OCI-LY7 (cell line): ENCODE results near the gene SERPINA6. TPM values are rescaled to one million over a fixed set of nuclear protein-coding genes. Genes with fewer than 3 reads are reported as not detected.

Experiments used
- BruUV-seq: library from RNA; stranded (reverse); fragments of 400-500 nt; replicated peaks from 2 replicates; lab custom pipeline; 2021; lab: Mats Ljungman, UMichigan
- CTCF ChIA-PET: fragments of 300-600 bp; sonication (Branson Sonifier 250); formaldehyde crosslinking; loops from one replicate; lab custom pipeline; 2022; ENCODE audit warnings: antibody characterized with exemption; ENCODE audit not compliant: unreplicated experiment; lab: Charles Lee
- POLR2A ChIA-PET: fragments of 300-600 bp; sonication (Branson Sonifier 250); formaldehyde crosslinking; loops from one replicate; lab custom pipeline; 2022; ENCODE audit warnings: antibody characterized with exemption; lab: Charles Lee
- DNase-seq: peaks from one replicate; pipeline ENCODE4 v3.0.0-alpha.2; 2015; ENCODE audit warnings: low spot score
- H2AFZ ChIP-seq: fragments of 200-600 bp; sonication (generic), shearing (Covaris generic); 2 replicates; pipeline ENCODE4 v1.6.1; 2014; ENCODE audit warnings: mild to moderate bottlenecking, antibody characterized with exemption, low read length, moderate library complexity
- H3K27ac ChIP-seq: fragments of 200-600 bp; sonication (generic); 2 replicates; pipeline ENCODE4 v1.5.1; 2014; ENCODE audit warnings: mixed run types, low read depth, mild to moderate bottlenecking, moderate library complexity, low read length, inconsistent platforms; ENCODE audit not compliant: poor library complexity, severe bottlenecking
- H3K36me3 ChIP-seq: fragments of 200-600 bp; sonication (generic); 2 replicates; pipeline ENCODE4 v1.6.1; 2014; ENCODE audit warnings: mild to moderate bottlenecking, antibody characterized with exemption, low read length, moderate library complexity, mixed read lengths; ENCODE audit not compliant: insufficient read depth
- H3K4me1 ChIP-seq: fragments of 200-600 bp; sonication (generic); 2 replicates; pipeline ENCODE4 v1.5.1; 2014; ENCODE audit warnings: mild to moderate bottlenecking, low read length; ENCODE audit not compliant: insufficient read depth, poor library complexity, severe bottlenecking
- H3K4me2 ChIP-seq: fragments of 200-600 bp; sonication (generic); 2 replicates; pipeline ENCODE4 v1.6.1; 2014; ENCODE audit warnings: mild to moderate bottlenecking, low read length
- H3K4me3 ChIP-seq: fragments of 200-600 bp; sonication (generic); 2 replicates; pipeline ENCODE4 v1.5.1; 2014; ENCODE audit warnings: mild to moderate bottlenecking, low read depth, low read length; ENCODE audit not compliant: poor library complexity, severe bottlenecking
- H3K79me2 ChIP-seq: fragments of 200-600 bp; sonication (generic); 2 replicates; pipeline ENCODE4 v1.6.1; 2016; ENCODE audit warnings: low read depth, mild to moderate bottlenecking, low read length, moderate library complexity, mixed read lengths; ENCODE audit not compliant: insufficient read depth
- H3K9me2 ChIP-seq: fragments of 200-600 bp; sonication (generic); 2 replicates; pipeline ENCODE4 v1.6.1; 2016; ENCODE audit warnings: mild to moderate bottlenecking, low read length, mixed read lengths; ENCODE audit not compliant: insufficient read depth
- H3K9me3 ChIP-seq: fragments of 200-600 bp; sonication (generic); 2 replicates; pipeline ENCODE4 v1.6.1; 2014; ENCODE audit warnings: mild to moderate bottlenecking, mixed run types, low read length, mixed read lengths
- H4K20me1 ChIP-seq: fragments of 200-600 bp; sonication (generic); 2 replicates; pipeline ENCODE4 v1.6.1; 2014; ENCODE audit warnings: mild to moderate bottlenecking, antibody characterized with exemption, low read length, moderate library complexity, mixed read lengths; ENCODE audit not compliant: insufficient read depth
- CTCF ChIP-seq: fragments of 200-600 bp; sonication (generic); conservative IDR thresholded peaks from 2 replicates; pipeline ENCODE4 v1.5.1; 2014; ENCODE audit warnings: mild to moderate bottlenecking, antibody characterized with exemption, low read length, moderate library complexity, mixed read lengths
- EZH2phosphoT487 ChIP-seq: fragments of 200-600 bp; sonication (generic); IDR thresholded peaks from 2 replicates; pipeline ENCODE4 v1.6.1; 2018; ENCODE audit warnings: low read depth, borderline replicate concordance, mild to moderate bottlenecking, mixed run types, antibody characterized with exemption, low read length, moderate library complexity, mixed read lengths
- intact Hi-C: fragments of 100-400 bp; cut with micrococcal nuclease; formaldehyde crosslinking; loops from one replicate; pipeline ENCODE4 v1.10.0; 2022; ENCODE audit not compliant: unreplicated experiment
- total RNA-seq, 2 experiments: library from RNA; depleted of rRNA in 1 of 2; stranded (reverse); fragments of >200 nt in 1 of 2; shearing (Covaris generic) in 1 of 2; gene quantifications; 2 replicates each; pipeline ENCODE4 v1.2.3, GENCODE V29; 2014 to 2022

Gene SERPINA6
- total RNA-seq, 2 experiments from 2014 or later, result not detected

DNA sequence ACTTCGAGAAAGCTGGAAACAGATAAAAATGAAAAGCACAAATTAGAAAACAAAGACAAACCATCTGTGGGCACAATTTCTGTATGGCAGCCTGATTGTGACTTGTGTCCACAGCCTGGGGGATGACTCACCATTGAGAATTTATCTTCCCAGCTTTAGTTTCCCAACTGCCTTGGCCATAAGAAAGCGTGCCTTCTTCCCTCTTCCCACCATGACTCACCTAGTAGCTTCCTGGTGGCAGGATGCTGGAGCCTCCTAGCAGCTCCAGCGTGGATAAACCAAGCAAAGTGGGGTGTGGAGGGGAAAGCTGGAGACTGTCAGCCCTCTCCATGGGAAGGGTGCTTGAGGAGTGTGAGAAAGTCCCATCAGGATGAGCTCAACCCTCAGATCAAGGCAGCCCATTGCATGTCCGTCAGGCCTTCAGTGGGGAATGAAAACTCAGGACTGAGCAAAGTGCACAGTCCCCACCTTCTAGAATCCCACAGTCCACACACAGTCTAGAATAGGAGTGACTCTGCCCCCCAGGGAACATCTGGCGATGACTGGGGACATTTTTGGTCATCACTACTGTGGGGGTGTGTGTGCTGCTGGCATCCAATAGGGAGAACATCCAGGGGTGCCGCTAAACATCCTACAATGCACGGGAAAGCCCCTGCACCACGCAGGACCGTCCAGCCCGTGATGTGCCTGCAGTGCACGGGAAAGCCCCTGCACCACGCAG lies 22.4 kb upstream of the SERPINA6 start:
- Histone ChIP-seq H3K4me1 (no peaks in the 10 kb centered on the region), H3K36me3 (no peaks in the 10 kb centered on the region), H3K9me3 (no peaks in the 10 kb centered on the region), H3K79me2 (no peaks in the 10 kb centered on the region), H2AFZ (no peak overlapping the region), H3K9me2 (no peaks in the 10 kb centered on the region), H3K4me2 (no peak overlapping the region), H4K20me1 (no peaks in the 10 kb centered on the region), H3K4me3 (no peak overlapping the region), H3K27ac (no peak overlapping the region)
- BruUV-seq, result no TSS peak
- intact Hi-C loops, result no loop called here
- no peak for DNase-seq
- ChIA-PET CTCF (no interaction called here), POLR2A (no interaction called here)
- TF ChIP-seq EZH2phosphoT487 (no peak), CTCF (no peak)

- CTCF ChIA-PET, result interaction anchor here (0.5 kb wide), 1 partner anchor 1428 kb away, joined by 3 read pairs; no protein-coding TSS in a partner anchor
- Histone ChIP-seq H3K79me2 (no peaks in the 10 kb centered on the region), H4K20me1 (no peaks in the 10 kb centered on the region), H3K4me3 (no peak overlapping the region), H3K9me2 (no peaks in the 10 kb centered on the region), H3K9me3 (no peaks in the 10 kb centered on the region), H3K36me3 (no peaks in the 10 kb centered on the region), H3K27ac (no peak overlapping the region), H2AFZ (no peak overlapping the region), H3K4me2 (no peak overlapping the region), H3K4me1 (no peaks in the 10 kb centered on the region)
- TF ChIP-seq CTCF (no peak), EZH2phosphoT487 (no peak)
- DNase-seq, result no peak
- no TSS peak for BruUV-seq
- POLR2A ChIA-PET, result interaction anchor here (0.6 kb wide), 1 partner anchor 37 kb away, joined by 3 read pairs; no protein-coding TSS in a partner anchor
- intact Hi-C loops, result no loop called here
These were observed 21.3 kb upstream of the SERPINA6 start for GRCh38 chr14:94344389-94344788.
